Chondrocyte (in vitro differentiated cells): Measurements from ENCODE around the gene WASF2. TPM values are rescaled to one million over a fixed set of nuclear protein-coding genes. Genes with fewer than 3 reads are reported as not detected.
A peak's percentile ranks its signal among the peaks of the same experiment; 100 is the strongest.

Experiments used
- DNase-seq: peaks from one replicate; pipeline ENCODE4 v3.0.0; 2021; ENCODE audit warnings: mixed read lengths, low spot score
- H3K27ac Mint-ChIP-seq: one replicate; pipeline ENCODE4 v1.8.0; 2021; ENCODE audit warnings: mild to moderate bottlenecking, moderate library complexity, mixed read lengths; ENCODE audit not compliant: unreplicated experiment
- H3K27me3 Mint-ChIP-seq: 2 replicates; pipeline ENCODE4 v1.8.0; 2021; ENCODE audit warnings: low read depth, mixed read lengths
- H3K36me3 Mint-ChIP-seq: 2 replicates; pipeline ENCODE4 v1.8.0; 2021; ENCODE audit warnings: low read depth, mixed read lengths
- H3K4me1 Mint-ChIP-seq: 2 replicates; pipeline ENCODE4 v1.8.0; 2021; ENCODE audit warnings: low read depth, mild to moderate bottlenecking, mixed read lengths
- H3K4me3 Mint-ChIP-seq: one replicate; pipeline ENCODE4 v1.8.0; 2021; ENCODE audit warnings: mild to moderate bottlenecking, moderate library complexity, mixed read lengths; ENCODE audit not compliant: unreplicated experiment
- H3K9me3 Mint-ChIP-seq: 2 replicates; pipeline ENCODE4 v1.8.0; 2021; ENCODE audit warnings: low read depth, mixed read lengths
- CTCF ChIP-seq: fragments of 200-600 bp; sonication (generic); IDR thresholded peaks from 2 replicates; pipeline ENCODE4 v1.5.0; 2021; ENCODE audit warnings: antibody characterized with exemption, mild to moderate bottlenecking, moderate library complexity
- total RNA-seq: library from RNA; stranded (reverse); gene quantifications from 3 replicates; pipeline ENCODE4 v1.2.1, GENCODE V29; 2021

The WASF2 gene
- total RNA-seq, 1 donor from 2014 or later, result 128 TPM

DNA sequence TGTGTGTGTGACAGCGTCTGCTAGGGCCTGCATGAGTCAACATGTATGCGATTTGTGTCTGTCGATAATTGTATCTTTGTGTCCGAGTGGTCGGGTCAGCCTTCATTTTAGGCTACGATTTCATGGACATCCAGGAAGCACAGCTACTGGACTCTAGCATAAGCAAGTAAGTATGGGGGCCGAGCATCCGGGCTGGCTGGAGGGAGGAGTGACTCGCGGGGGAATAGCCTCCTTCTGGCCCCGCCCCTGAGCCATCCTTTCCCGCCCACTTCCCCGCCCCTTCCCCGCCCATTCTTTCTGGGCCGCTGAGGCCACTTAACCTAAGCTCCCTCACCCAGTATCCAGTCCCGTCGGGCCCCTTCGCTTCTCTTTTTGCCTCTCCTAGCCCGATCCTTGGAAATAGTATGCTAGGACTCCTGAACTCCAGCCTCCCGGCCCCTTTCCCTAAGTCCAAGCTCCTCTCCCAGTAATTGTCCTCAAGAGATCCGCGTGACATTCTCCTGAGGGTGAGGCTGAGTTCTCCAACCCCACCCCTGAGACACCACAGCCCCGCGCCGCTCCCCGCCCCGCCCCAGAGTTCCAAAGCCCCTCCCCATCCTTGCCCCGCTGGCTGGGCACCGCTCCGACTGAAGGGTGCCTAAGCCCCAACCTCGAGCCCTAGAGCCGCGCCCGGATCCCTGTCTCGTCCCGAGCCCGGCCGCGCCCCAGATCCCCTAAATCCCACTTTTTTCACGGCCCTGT is 124.4 kb downstream of the WASF2 start:
- DNase-seq, result peak; percentile 94
- Mint-ChIP-seq H3K4me1 (peaks cover 24% of the 10 kb centered on the region), H3K27ac (peak overlapping the region; percentile 99), H3K4me3 (peak overlapping the region; percentile 91), H3K36me3 (peaks cover 22% of the 10 kb centered on the region), H3K27me3 (no peaks in the 10 kb centered on the region), H3K9me3 (no peaks in the 10 kb centered on the region)
- no peak for TF ChIP-seq CTCF

DNA sequence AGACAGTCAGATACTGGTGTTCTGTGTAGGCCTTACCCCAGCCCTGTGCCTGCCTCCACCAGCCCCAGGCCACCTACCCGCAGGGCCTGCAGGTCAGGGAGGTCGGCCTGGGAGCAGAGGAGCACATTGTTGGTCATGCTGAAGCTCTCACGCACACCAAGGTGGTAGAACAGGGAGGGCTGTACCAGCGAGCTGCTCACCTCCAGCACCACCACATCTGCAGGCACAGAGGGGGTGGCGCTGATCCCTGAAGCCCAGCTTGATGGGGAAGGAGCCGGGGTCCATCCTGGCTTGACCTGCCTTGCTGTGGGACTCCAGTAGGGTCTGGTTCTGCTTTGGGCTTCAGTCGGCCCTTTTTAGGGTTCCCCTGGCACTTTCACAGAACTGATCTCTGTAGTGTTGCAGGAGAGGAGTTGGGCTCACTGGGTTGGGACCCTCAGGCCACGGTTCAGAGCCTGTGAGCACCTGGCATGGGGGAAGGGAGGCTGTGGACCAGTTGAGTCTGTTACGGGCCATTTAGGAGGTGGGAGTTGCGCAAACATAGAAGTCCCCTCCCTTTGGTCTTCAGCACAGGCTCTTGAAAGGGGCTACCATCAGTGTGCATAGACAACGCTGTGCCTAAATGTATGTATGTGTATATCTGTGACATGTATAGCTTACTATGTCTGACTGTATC is 125.1 kb downstream of the WASF2 start:
- no peak for TF ChIP-seq CTCF
- Mint-ChIP-seq H3K9me3 (no peaks in the 10 kb centered on the region), H3K36me3 (peaks cover 25% of the 10 kb centered on the region), H3K27me3 (no peaks in the 10 kb centered on the region), H3K4me1 (peaks cover 24% of the 10 kb centered on the region), H3K4me3 (peak overlapping the region; percentile 91), H3K27ac (peak overlapping the region; percentile 99)
- no peak for DNase-seq

DNA sequence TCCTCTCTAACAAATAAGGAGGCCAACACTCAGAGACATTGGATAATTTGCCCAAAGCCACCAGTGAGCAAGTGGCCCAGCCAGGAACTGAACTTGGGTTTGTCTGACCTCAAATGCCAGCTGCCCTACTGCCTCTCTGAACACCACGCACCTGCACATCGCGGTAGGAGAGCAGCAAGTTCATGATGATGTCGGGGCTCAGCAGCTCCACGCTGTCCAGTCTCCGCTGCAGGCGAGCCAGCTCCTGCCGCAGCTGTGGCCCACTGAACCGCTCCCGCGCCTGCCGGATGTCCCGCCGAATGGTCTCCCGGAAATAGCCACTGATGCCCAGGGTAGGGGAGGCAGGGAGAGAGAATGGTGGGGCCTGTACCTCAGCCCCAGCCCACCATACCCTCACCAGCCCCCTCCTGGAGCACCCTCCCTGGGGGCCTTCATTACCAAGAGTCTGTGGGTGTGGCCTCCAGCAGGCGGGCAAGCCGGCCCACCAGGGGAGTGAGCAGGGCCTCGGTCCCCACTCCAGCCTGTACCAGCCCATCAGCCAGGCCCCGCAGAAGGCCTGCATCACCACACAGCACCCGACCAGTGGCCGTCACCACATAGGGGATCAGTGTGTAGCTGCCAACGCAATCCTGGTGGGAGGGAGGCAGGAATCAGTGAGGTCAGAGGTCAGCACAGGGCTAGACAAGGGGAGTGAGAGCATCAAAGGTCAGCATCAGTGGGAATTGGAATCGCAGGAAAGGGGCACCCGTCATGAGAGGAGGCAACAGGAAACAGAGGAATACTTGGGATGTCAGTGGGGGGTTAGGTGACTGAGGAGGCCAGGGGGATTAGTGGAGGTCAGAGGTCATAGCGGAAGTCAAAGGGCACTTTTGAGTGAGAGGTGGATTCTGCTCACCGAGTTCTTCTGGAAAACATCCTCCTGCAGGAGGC is 125.9 kb downstream of the WASF2 start:
- TF ChIP-seq CTCF, result no peak
- H3K27ac Mint-ChIP-seq, result peak overlapping the region; percentile 51
- H3K4me3 Mint-ChIP-seq, result peak overlapping the region; percentile 12
- no peaks in the 10 kb centered on the region for H3K27me3 Mint-ChIP-seq
- DNase-seq, result peak; percentile 82
- H3K9me3 Mint-ChIP-seq, result no peaks in the 10 kb centered on the region
- peaks cover 24% of the 10 kb centered on the region for H3K4me1 Mint-ChIP-seq
- H3K36me3 Mint-ChIP-seq, result peaks cover 33% of the 10 kb centered on the region

DNA sequence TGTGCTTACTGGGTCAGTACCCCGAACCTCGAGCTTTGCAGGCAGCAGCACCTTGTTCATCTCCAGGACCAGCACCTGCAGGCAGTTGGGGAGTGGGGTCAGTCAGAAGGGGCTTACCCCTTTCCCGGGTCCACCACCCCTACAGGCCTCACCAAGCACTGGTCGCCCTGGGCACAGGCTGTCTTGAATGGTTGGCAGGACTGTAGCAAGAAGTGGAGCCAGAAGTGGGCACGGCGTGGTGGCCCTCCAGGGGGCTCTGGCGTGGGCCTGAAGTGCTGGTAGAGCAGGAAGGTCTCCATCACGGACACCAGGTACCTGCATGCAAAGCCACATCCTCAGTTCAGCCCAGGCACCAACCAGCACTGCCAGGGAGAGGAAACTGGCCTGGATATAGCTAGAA is 128.4 kb downstream of the WASF2 start:
- H3K27ac Mint-ChIP-seq, result no peak overlapping the region
- no peaks in the 10 kb centered on the region for H3K9me3 Mint-ChIP-seq
- no peak for TF ChIP-seq CTCF
- H3K4me1 Mint-ChIP-seq, result peaks cover 12% of the 10 kb centered on the region
- peaks cover 40% of the 10 kb centered on the region for H3K36me3 Mint-ChIP-seq
- peak; percentile 85 for DNase-seq
- H3K27me3 Mint-ChIP-seq, result no peaks in the 10 kb centered on the region
- no peak overlapping the region for H3K4me3 Mint-ChIP-seq

DNA sequence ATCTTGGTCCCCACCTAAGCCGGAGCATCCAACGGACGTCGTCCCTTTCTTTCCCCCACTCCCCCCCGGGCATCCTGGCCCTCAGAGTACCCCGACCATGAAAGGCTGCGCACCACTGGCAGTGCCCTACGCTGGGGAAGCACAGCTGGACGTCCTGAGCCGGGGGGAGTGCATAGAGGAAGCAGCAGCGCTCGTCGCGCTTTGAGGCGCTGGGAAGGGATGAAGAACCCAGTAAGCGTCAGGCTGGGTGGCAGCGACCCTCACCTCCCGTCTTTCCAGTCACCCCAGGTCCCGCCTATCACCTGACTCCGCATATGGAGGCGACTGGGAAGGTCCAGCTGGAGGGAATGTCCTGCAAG is 128.9 kb downstream of the WASF2 start:
- no peak overlapping the region for H3K4me3 Mint-ChIP-seq
- H3K36me3 Mint-ChIP-seq, result peaks cover 40% of the 10 kb centered on the region
- no peaks in the 10 kb centered on the region for H3K9me3 Mint-ChIP-seq

More for the DNA sequence above, 128.9 kb downstream of the WASF2 start:
- peak; percentile 86 for DNase-seq
- Mint-ChIP-seq H3K27me3 (no peaks in the 10 kb centered on the region), H3K4me1 (peaks cover 12% of the 10 kb centered on the region), H3K27ac (no peak overlapping the region)
- no peak for TF ChIP-seq CTCF
